GM18517 (cell line): Measurements from ENCODE around the gene AACS.

Experiments used
- ATAC-seq: cut with Tn5 transposase; IDR thresholded peaks from one replicate; pipeline ENCODE4 v1.9.1; 2021; ENCODE audit warnings: mild to moderate bottlenecking, moderate library complexity; ENCODE audit not compliant: unreplicated experiment

AACS gene

DNA sequence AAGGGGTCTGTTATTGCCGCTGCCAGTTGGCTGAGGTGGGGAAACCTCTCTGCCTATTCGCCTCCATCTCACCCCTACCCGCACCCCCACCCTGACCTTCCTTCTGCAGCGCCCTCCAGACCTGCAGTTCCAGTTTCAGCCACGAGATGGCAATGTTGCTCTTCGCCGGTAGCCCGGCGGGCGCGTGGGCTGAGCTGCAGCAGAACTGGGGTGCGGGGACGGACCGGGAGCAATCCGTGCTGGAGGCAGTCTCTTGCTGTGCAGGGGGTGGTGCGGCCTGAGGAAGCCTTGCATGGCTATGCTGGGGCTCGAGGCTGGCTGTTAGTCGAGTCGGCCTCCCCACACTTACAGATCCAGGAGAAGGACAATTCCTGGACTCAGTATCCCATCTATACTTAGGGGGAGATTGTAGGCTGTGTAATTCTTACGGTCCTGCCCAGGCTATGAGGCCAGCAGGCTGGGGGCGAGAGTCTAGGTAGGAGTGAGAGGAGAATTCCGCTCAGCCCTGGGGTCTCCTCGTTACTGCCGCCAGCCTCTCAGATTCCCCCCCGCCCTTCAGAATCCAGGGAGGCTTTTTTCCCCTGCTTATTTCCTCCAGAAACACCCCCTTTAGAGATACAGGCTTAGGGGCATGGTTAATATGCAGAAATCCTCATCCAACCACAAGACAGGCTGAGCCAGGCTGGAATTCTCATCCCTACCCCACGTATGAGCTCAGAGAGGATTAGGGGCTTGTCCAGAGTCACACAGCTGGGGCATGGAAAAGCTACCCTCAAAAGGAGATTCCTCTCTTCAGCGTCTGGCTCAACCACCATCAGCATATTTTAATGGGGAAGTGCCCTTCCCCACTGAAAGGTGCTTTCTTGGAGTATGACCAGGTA lies 118.2 kb downstream of the AACS start:
- ATAC-seq = peak; percentile 69

GRCh38 chr12:125184213-125184967 lies 119.2 kb downstream of the AACS start:
- ATAC-seq = no peak

GRCh38 chr12:125185311-125185739 lies 120.1 kb downstream of the AACS start:
- no peak for ATAC-seq

DNA sequence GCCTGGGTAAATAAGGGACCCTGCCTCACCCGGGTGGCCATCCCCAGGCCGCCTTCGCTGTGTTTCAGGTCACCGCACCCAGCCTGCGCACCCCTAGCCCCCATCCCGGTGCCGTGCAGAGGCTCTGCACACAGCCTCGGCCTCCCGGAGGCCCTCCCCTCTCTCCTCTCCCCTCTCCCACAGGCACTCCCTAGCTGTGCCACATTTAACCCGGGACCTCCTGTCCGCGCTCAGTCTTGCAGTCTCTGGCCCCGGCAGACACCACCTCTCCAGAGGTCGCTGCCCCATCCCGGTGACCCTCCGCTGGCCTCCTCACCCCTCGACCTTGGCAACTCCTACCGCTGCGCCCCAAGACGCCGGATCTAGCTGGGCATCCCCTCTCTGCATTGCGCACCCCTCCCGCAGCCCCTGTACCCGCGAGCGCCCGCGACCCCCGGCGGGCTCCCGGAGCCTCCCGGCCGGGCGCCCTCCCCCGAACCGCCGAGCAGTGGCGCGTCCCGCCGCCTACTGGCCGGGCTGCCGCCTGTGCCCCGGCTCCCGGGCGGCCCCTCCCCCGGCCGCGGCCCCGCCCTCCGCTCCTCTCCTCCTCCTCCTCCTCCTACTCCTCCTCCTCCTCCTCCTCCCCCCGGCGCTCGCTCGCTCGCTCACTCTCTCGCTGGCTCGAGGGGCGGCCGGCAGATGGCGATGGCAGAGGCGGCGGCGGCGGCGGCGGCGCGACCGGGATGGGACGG lies 120.7 kb downstream of the AACS start, which contains the start of gene TMEM132B:
Gene TMEM132B (plus strand): TSS at position 647 of the 731 bp plus-strand sequence.
- ATAC-seq = no peak

DNA sequence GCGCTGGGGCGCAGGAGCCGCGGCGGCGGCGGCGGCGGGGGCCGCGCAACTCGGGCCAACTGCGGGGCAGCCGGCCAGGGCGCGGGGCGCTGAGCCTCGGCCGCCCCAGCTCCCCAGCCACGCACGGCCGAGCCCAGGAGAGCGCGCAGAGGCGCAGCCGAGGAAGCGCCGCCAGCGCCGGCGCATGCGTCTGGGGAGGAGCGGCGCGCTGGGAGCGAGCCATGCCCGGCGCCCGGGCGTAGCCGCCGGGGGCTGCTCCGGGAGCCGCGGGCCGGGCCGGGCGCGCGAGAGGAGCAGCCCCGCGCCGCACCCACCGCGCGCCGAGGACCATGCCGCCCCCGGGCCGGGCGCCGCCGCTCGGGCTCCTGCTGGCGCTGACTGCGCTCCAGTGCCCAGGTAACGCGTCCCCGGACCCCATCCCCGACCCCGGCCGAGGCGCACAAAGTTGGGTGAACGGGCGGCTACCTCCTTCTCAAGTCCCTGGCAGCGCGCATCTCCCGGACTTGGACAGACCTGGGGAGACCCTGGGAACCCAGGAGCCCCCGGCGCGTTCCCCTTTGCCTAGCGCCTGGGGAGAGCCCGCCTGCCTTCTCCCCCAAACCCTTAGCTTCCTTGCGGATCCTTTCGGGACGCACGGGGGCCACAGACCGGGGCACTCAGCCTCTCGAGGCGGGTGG lies 121.4 kb downstream of the AACS start:
- ATAC-seq = no peak

GRCh38 chr12:125187148-125187745 lies 122.0 kb downstream of the AACS start:
- no peak for ATAC-seq

DNA sequence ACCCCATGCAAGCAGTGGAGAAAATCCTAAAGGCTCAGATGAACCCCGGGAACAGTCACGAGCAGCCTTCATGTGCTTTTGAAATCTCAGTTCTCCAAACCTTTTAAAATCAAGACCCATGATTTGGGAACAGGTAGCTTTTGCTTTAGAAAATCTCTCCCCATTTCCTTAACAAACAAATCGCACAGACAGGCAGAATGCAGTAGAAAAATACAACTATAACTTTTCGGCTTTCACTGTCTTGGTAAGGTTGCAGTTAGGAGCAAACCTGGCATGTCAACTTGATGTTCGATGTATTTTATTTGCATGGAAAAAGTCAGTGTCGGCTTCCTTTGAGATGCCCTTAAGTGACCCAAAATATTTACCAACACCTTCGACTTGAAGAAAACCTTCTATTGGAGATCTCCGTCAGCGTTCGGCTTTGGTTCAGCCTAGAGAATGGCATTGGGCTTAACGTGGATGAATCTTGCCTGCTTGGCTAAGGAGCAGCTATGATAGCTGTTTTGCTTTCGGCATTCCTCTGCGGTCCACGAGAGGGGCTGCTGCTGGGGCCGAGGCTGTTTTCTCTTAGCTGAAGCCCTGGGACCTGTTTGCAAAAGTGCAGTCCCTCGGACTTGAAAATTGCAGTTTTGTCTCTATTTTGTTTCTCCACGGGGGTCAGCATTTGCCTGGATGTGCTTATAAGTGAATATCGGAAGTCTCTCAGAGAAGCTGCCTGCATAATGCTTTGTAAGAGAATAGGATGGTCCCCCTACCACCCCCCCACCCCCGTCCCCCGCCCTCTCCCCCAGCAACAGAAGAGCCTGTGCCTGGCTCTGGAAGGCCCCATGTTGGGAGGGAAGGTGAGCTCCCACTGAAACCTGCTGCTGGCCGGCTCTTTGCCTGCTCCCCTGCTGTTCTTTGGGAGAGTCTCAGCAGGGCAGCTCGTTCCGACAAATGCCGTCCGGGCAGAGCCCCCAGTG lies 122.8 kb downstream of the AACS start:
- ATAC-seq = no peak

- ATAC-seq = no peak
Measured at GRCh38 chr12:125189015-125189414, 123.8 kb downstream of the AACS start.

- no peak for ATAC-seq
Measured at GRCh38 chr12:125189502-125189901, 124.3 kb downstream of the AACS start.

GRCh38 chr12:125191361-125192087 lies 126.3 kb downstream of the AACS start:
- ATAC-seq = no peak

DNA sequence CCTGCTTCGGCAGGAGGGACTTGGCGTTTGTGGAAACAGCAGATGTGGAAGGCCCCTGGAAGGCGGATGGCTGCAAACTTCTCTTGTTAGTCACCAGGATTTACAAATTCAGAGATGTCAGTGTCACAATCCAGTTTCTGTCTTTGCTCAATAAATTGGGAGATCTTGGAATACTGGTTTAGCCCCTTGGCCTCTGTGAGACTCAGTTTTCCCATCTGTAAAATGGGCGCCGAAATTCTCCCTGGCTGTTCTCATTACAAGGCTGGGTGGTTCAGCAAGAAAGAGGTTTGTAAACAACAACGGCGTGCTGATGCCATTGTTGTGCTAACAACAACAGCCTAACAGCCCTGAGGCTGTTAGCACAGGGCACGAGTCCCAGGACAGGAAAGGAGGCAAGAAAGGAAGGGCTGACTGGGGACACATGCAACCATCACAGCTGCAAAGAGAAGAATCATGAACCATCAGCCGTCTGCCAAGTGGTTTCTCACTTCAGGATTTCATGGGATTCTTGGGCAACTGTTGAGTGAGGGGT lies 127.5 kb downstream of the AACS start:
- no peak for ATAC-seq
